ENCODE measurements around the gene ELOB.

DNA sequence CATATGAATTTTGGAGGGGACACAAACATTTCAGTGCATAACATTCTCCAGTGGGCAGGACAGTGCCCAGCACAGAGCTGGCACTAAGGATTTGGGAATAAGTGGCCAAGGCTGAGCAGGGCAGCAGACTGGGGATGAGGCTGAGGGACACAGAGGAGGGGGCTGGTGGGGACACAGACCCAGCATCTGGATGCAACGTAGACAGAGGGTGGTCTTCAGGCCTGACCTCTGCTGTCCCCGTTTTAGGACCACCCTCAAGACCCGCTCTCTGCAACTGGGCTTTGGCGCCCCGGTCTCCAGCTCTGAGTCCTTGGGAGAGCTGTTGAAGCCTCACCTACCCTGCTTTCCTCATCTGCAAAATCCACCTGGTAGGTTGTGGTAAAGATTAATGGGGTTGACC lies 13.6 kb upstream of the ELOB start:
- TF ChIP-seq, protein P1, sequence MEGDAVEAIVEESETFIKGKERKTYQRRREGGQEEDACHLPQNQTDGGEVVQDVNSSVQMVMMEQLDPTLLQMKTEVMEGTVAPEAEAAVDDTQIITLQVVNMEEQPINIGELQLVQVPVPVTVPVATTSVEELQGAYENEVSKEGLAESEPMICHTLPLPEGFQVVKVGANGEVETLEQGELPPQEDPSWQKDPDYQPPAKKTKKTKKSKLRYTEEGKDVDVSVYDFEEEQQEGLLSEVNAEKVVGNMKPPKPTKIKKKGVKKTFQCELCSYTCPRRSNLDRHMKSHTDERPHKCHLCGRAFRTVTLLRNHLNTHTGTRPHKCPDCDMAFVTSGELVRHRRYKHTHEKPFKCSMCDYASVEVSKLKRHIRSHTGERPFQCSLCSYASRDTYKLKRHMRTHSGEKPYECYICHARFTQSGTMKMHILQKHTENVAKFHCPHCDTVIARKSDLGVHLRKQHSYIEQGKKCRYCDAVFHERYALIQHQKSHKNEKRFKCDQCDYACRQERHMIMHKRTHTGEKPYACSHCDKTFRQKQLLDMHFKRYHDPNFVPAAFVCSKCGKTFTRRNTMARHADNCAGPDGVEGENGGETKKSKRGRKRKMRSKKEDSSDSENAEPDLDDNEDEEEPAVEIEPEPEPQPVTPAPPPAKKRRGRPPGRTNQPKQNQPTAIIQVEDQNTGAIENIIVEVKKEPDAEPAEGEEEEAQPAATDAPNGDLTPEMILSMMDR (conservative IDR thresholded peaks at IDR 0.05) = no peak
- no peak for TF ChIP-seq ZFX (IDR thresholded peaks at IDR 0.05)
